HEK293 (cell line): ENCODE data around the gene IBTK.

Source experiments
- ATF2 ChIP-seq: fragments of 450-650 bp; formaldehyde crosslinking; IDR thresholded peaks from 2 replicates; pipeline ENCODE4 v1.5.1; 2016; ENCODE audit warnings: missing biosample characterization, missing genetic modification characterization, low read depth
- ELK4 ChIP-seq: IDR thresholded peaks from 2 replicates; pipeline ENCODE4 v1.6.1; 2011; ENCODE audit warnings: mild to moderate bottlenecking, low read depth, low read length, borderline replicate concordance
- GLI4 ChIP-seq: fragments of 450-650 bp; formaldehyde crosslinking; IDR thresholded peaks from 2 replicates; pipeline ENCODE4 v1.5.1; 2016; ENCODE audit warnings: missing biosample characterization, missing genetic modification characterization
- OVOL3 ChIP-seq: fragments of 450-650 bp; formaldehyde crosslinking; IDR thresholded peaks from 2 replicates; pipeline ENCODE4 v1.5.1; 2016; ENCODE audit warnings: missing biosample characterization, missing genetic modification characterization
- PRDM4 ChIP-seq: fragments of 450-650 bp; formaldehyde crosslinking; IDR thresholded peaks from 2 replicates; pipeline ENCODE4 v1.5.1; 2017; ENCODE audit warnings: missing biosample characterization, missing genetic modification characterization
- SALL2 ChIP-seq: fragments of 450-650 bp; formaldehyde crosslinking; IDR thresholded peaks from 2 replicates; pipeline ENCODE4 v1.5.0; 2017; ENCODE audit warnings: missing biosample characterization, mild to moderate bottlenecking, missing genetic modification characterization, borderline replicate concordance
- SETDB1 ChIP-seq: IDR thresholded peaks from one replicate; pipeline ENCODE4 v1.6.1; 2017; ENCODE audit warnings: mild to moderate bottlenecking, low read length, moderate library complexity, mixed read lengths; ENCODE audit not compliant: insufficient read length
- TSHZ1 ChIP-seq: fragments of 450-650 bp; formaldehyde crosslinking; IDR thresholded peaks from 2 replicates; pipeline ENCODE4 v1.5.1; 2016; ENCODE audit warnings: missing biosample characterization, missing genetic modification characterization, borderline replicate concordance
- ZEB2 ChIP-seq: fragments of 450-650 bp; formaldehyde crosslinking; IDR thresholded peaks from 2 replicates; pipeline ENCODE4 v1.5.1; 2016; ENCODE audit warnings: missing biosample characterization, missing genetic modification characterization
- ZFP3 ChIP-seq: fragments of 450-650 bp; formaldehyde crosslinking; IDR thresholded peaks from 2 replicates; pipeline ENCODE4 v1.5.1; 2016; ENCODE audit warnings: low read depth, missing biosample characterization, missing genetic modification characterization
- ZFP37 ChIP-seq: fragments of 450-650 bp; formaldehyde crosslinking; IDR thresholded peaks from 2 replicates; pipeline ENCODE4 v1.5.1; 2016; ENCODE audit warnings: missing biosample characterization, missing genetic modification characterization
- ZNF112 ChIP-seq: fragments of 450-650 bp; formaldehyde crosslinking; IDR thresholded peaks from 2 replicates; pipeline ENCODE4 v1.5.0; 2017; ENCODE audit warnings: missing biosample characterization, missing genetic modification characterization
- ZNF133 ChIP-seq: fragments of 450-650 bp; formaldehyde crosslinking; IDR thresholded peaks from 2 replicates; pipeline ENCODE4 v1.5.1; 2016; ENCODE audit warnings: missing biosample characterization, missing genetic modification characterization
- ZNF174 ChIP-seq: fragments of 450-650 bp; formaldehyde crosslinking; IDR thresholded peaks from 2 replicates; pipeline ENCODE4 v1.5.0; 2017; ENCODE audit warnings: missing biosample characterization, mild to moderate bottlenecking, missing genetic modification characterization
- ZNF223 ChIP-seq: fragments of 450-650 bp; formaldehyde crosslinking; IDR thresholded peaks from 2 replicates; pipeline ENCODE4 v1.5.1; 2016; ENCODE audit warnings: missing biosample characterization, missing genetic modification characterization
- ZNF248 ChIP-seq: fragments of 450-650 bp; formaldehyde crosslinking; IDR thresholded peaks from 2 replicates; pipeline ENCODE4 v1.5.1; 2017; ENCODE audit warnings: missing biosample characterization, missing genetic modification characterization
- ZNF350 ChIP-seq: fragments of 450-650 bp; formaldehyde crosslinking; IDR thresholded peaks from 2 replicates; pipeline ENCODE4 v1.5.0; 2017; ENCODE audit warnings: missing biosample characterization, mild to moderate bottlenecking, missing genetic modification characterization
- ZNF354C ChIP-seq: fragments of 450-650 bp; formaldehyde crosslinking; IDR thresholded peaks from 2 replicates; pipeline ENCODE4 v1.5.1; 2016; ENCODE audit warnings: missing biosample characterization, missing genetic modification characterization, low read depth, borderline replicate concordance
- ZNF366 ChIP-seq: fragments of 450-650 bp; formaldehyde crosslinking; conservative IDR thresholded peaks from 2 replicates; pipeline ENCODE4 v1.5.1; 2016; ENCODE audit warnings: missing biosample characterization, missing genetic modification characterization
- ZNF394 ChIP-seq: fragments of 450-650 bp; formaldehyde crosslinking; IDR thresholded peaks from 2 replicates; pipeline ENCODE4 v1.5.1; 2016; ENCODE audit warnings: missing biosample characterization, missing genetic modification characterization, mild to moderate bottlenecking, moderate library complexity, borderline replicate concordance
- ZNF501 ChIP-seq: fragments of 450-650 bp; formaldehyde crosslinking; IDR thresholded peaks from 2 replicates; pipeline ENCODE4 v1.5.1; 2016; ENCODE audit warnings: missing biosample characterization, missing genetic modification characterization
- ZNF529 ChIP-seq: fragments of 450-650 bp; formaldehyde crosslinking; IDR thresholded peaks from 2 replicates; pipeline ENCODE4 v1.5.1; 2017; ENCODE audit warnings: missing genetic modification characterization, missing biosample characterization; ENCODE audit not compliant: insufficient replicate concordance
- ZNF549 ChIP-seq: fragments of 450-650 bp; IDR thresholded peaks from 2 replicates; pipeline ENCODE4 v1.5.1; 2018; ENCODE audit warnings: missing biosample characterization, missing genetic modification characterization, mild to moderate bottlenecking, inconsistent platforms, moderate library complexity
- ZNF707 ChIP-seq: fragments of 450-650 bp; formaldehyde crosslinking; IDR thresholded peaks from 2 replicates; pipeline ENCODE4 v1.5.1; 2016; ENCODE audit warnings: missing biosample characterization, missing genetic modification characterization
- ZNF791 ChIP-seq: fragments of 450-650 bp; formaldehyde crosslinking; IDR thresholded peaks from 2 replicates; pipeline ENCODE4 v1.5.1; 2016; ENCODE audit warnings: missing biosample characterization, missing genetic modification characterization
- TF ChIP-seq, protein P1 (sequence below): fragments of 450-650 bp; formaldehyde crosslinking; IDR thresholded peaks from 2 replicates; pipeline ENCODE4 v1.5.1; 2017; ENCODE audit warnings: missing biosample characterization, missing genetic modification characterization
- TF ChIP-seq, protein P2 (sequence below): fragments of 450-650 bp; formaldehyde crosslinking; IDR thresholded peaks from 2 replicates; pipeline ENCODE4 v1.5.1; 2016; ENCODE audit warnings: missing biosample characterization, missing genetic modification characterization

The IBTK gene

GRCh38 chr6:82144852-82145340 is 102.6 kb downstream of the IBTK start (continued):
- TF ChIP-seq ZEB2 (tag by site-specific recombination) (peak; percentile 75), ZNF223 (tag by site-specific recombination) (no peak), ZNF791 (tag by site-specific recombination) (no peak), ZNF354C (no peak), ZNF133 (tag by site-specific recombination) (no peak), SETDB1 (no peak), ATF2 (tag by site-specific recombination) (no peak), ZNF112 (tag by site-specific recombination) (no peak), ZFP37 (tag by site-specific recombination) (0 out of 2 replicates have a peak, but pooled peaks have one; percentile 44), ELK4 (no peak), ZNF366 (tag by site-specific recombination) (peak; percentile 86), ZNF350 (no peak), ZNF248 (tag by site-specific recombination) (no peak), OVOL3 (tag by site-specific recombination) (no peak), GLI4 (no peak), ZNF549 (tag by site-specific recombination) (no peak), PRDM4 (tag by site-specific recombination) (no peak), TSHZ1 (tag by site-specific recombination) (peak; percentile 94), SALL2 (tag by site-specific recombination) (no peak), ZNF394 (no peak), ZNF174 (tag by site-specific recombination) (no peak), ZFP3 (tag by site-specific recombination) (no peak), ZNF707 (tag by site-specific recombination) (no peak), ZNF501 (0 out of 2 replicates have a peak, but pooled peaks have one; percentile 19), ZNF529 (tag by site-specific recombination) (no peak)
- TF ChIP-seq, protein P1, sequence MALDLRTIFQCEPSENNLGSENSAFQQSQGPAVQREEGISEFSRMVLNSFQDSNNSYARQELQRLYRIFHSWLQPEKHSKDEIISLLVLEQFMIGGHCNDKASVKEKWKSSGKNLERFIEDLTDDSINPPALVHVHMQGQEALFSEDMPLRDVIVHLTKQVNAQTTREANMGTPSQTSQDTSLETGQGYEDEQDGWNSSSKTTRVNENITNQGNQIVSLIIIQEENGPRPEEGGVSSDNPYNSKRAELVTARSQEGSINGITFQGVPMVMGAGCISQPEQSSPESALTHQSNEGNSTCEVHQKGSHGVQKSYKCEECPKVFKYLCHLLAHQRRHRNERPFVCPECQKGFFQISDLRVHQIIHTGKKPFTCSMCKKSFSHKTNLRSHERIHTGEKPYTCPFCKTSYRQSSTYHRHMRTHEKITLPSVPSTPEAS (tag by site-specific recombination): peak; percentile 82
- TF ChIP-seq, protein P2, sequence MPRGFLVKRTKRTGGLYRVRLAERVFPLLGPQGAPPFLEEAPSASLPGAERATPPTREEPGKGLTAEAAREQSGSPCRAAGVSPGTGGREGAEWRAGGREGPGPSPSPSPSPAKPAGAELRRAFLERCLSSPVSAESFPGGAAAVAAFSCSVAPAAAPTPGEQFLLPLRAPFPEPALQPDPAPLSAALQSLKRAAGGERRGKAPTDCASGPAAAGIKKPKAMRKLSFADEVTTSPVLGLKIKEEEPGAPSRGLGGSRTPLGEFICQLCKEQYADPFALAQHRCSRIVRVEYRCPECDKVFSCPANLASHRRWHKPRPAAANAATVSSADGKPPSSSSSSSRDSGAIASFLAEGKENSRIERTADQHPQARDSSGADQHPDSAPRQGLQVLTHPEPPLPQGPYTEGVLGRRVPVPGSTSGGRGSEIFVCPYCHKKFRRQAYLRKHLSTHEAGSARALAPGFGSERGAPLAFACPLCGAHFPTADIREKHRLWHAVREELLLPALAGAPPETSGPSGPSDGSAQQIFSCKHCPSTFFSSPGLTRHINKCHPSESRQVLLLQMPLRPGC (tag by site-specific recombination): peak; percentile 89
